ENCODE results near the gene LCAT. TPM values are rescaled to one million over a fixed set of nuclear protein-coding genes. Genes with fewer than 3 reads are reported as not detected.
A peak's percentile ranks its signal among the peaks of the same experiment; 100 is the strongest.

Gene LCAT
- polyA plus RNA-seq, 1 of the 3 experiments (the other 2 are of a cell fraction): 11.1 TPM

GRCh38 chr16:67969254-67970039 is 25.5 kb upstream of the LCAT start:
- Histone ChIP-seq H4K20me1 (ENCODE audit: insufficient read depth) (peaks cover 29% of the 10 kb centered on the region), H3K9me3 (no peaks in the 10 kb centered on the region), H2AFZ (ENCODE audit: low read depth) (peak overlapping the region; percentile 83), H3K9me2 (no peaks in the 10 kb centered on the region), H3F3A (replicated peaks; ENCODE audit: insufficient read depth) (peaks cover 4% of the 10 kb centered on the region), H3K9ac (no peak overlapping the region), H3K4me1 (ENCODE audit: control insufficient read depth in 1 of 2, insufficient read depth in 2 of 2, low read depth in 1 of 2, low read length in 1 of 2) (peaks cover 15 to 30% of the 10 kb centered on the region in 2 experiments; a peak in 3 of 4 replicates), H3K4me2 (peak overlapping the region; percentile 96; the same call in 1 of the 2 replicates), H3K79me2 (ENCODE audit: insufficient read depth) (peaks cover 39% of the 10 kb centered on the region), H3K27ac (ENCODE audit: low read depth in 2 of 2, low read length in 1 of 2) (no peak overlapping the region), H3K27me3 (ENCODE audit: insufficient read depth) (no peaks in the 10 kb centered on the region), H3K36me3 (replicated peaks in 1 of 2; ENCODE audit: control insufficient read depth in 1 of 2, insufficient read depth in 2 of 2, low read length in 1 of 2) (peaks cover 8 to 10% of the 10 kb centered on the region in 2 experiments), H3K4me3 (ENCODE audit: low read depth in 2 of 2, low read length in 1 of 2) (peak overlapping the region; percentile 73 to 79; a peak in 2 of 4 replicates)
- ChIA-PET POLR2A (no interaction called here), CTCF (interaction anchor here (0.6 to 1.8 kb wide), 3 partner anchors 20 to 125 kb away, joined by 3 to 4 read pairs (median 3); no protein-coding TSS in a partner anchor)
- no peak for DNase-seq
- 92% methylated on average over 39 of the region's 40 CpGs for WGBS (ENCODE audit: low lambda C conversion rate)
- no peak for TF ChIP-seq TEAD4 (IDR thresholded peaks at IDR 0.05; ENCODE audit: borderline replicate concordance, insufficient read depth)
- TF ChIP-seq USF2 (IDR thresholded peaks at IDR 0.05; ENCODE audit: borderline replicate concordance, low read depth, low read length): no peak
- TF ChIP-seq NRF1 (IDR thresholded peaks at IDR 0.05; ENCODE audit: low read depth, low read length): no peak
- no peak for TF ChIP-seq EP300 (IDR thresholded peaks at IDR 0.05; ENCODE audit: borderline replicate concordance in 1 of 2, low read depth in 1 of 2, low read length in 1 of 2)
- no peak for TF ChIP-seq ZBTB33 (IDR thresholded peaks at IDR 0.05; ENCODE audit: borderline replicate concordance, low read depth)
- no peak for TF ChIP-seq RAD21 (IDR thresholded peaks at IDR 0.05; ENCODE audit: low read length)
- no peak for TF ChIP-seq ELF1 (IDR thresholded peaks at IDR 0.05)
- no peak for TF ChIP-seq EZH2phosphoT487 (IDR thresholded peaks at IDR 0.05; ENCODE audit: borderline replicate concordance, low read depth)
- no peak for TF ChIP-seq SIN3A (IDR thresholded peaks at IDR 0.05; ENCODE audit: borderline replicate concordance, low read depth, low read length)
- no peak for TF ChIP-seq USF1 (IDR thresholded peaks at IDR 0.05; ENCODE audit: borderline replicate concordance, low read depth)
- no peak for TF ChIP-seq SMC3 (IDR thresholded peaks at IDR 0.05; ENCODE audit: low read depth, low read length)
- TF ChIP-seq CHD2 (IDR thresholded peaks at IDR 0.05; ENCODE audit: low read length, partially characterized antibody): no peak
- TF ChIP-seq MAX (IDR thresholded peaks at IDR 0.05; ENCODE audit: low read depth): no peak
- no peak for TF ChIP-seq TCF12 (IDR thresholded peaks at IDR 0.05)
- TF ChIP-seq CTCF (IDR thresholded peaks at IDR 0.05): no peak
- TF ChIP-seq REST (IDR thresholded peaks at IDR 0.05; ENCODE audit: low read depth, low read length): no peak
- no peak for TF ChIP-seq FOXM1 (IDR thresholded peaks at IDR 0.05; ENCODE audit: low read depth)

Data from SK-N-SH (cell line).